ENCODE measurements around the gene PHACTR4.
"Not testable (repeated sequence)": the region's sequence is repeated elsewhere in the genome, so short reads cannot be mapped to it uniquely, and the experiment has no call there.

The PHACTR4 gene

DNA sequence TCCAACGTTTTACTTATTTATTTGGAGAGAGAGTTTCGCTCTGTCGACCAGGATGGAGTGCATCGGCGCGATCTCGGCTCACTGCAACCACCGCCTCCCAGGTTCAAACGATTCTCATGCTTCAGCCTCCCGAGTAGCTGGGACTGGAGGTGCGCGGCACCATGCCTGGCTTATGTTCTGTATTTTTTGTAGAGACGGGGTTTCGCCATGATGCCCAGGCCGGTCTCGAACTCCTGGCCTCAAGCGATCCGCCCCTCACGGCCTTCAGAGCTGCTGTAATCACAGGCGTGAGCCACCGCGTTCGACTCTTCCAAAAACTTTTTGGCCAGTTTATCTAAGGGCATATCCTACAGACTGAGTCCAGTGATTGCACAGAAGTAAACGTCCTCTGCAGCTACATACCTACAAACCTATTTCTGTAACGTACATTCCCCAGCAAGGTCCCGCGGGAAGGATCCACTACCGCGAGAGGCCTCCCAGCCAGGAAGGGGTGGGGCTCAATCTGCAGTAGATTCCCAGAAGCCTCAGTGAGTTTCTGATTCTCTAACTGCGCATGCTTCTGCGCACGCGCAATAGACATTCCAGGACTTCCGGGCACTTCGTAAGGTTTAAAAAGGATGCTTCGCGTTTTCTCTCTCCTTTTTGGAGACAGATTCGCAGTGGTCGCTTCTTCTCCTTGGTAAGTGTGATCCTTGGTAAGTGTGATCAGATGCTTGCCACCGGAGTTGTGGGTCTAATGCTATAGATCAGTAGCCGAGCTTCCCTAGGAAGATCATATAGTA is 136.1 kb downstream of the PHACTR4 start, which contains the start of gene RCC1:
Gene RCC1 (plus strand): TSS at position 638 of the 782 bp plus-strand sequence. CDS start 23,824 bp downstream, outside the sequence.
- peak; percentile 91 for DNase-seq

DNA sequence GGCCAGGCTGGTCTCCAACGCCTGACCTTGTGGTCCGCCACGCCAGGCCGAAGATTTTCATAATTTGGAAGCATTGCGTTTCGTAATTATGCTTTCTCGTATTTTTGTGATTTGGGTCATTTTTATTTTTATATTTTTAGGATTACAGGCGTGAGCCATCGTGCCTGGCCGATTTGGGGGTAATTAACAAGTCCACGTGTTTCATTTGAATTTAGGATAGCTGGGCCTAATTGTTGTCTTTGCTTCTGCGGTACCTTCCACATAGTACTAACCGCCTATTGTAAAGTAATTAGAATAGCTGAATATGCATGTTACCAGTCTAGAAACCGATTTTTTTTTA is 137.3 kb downstream of the PHACTR4 start:
- DNase-seq = no peak

DNA sequence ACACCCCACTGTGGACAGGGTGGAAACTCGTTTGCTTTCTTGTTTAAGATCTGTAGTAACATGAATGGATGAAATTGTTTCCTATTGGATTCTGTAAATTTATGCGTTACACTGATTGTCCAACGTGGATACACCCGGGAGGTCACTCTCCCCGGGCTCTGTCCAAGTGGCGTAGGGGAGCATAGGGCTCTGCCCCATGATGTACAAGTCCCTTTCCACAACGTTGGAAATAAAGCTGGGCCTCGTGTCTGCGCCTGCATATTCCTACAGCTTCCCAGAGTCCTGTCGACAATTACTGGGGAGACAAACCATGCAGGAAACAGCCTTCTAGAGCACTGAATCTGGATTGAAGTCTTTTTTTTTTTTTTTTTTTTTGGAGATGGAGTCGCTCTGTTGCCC is 137.7 kb downstream of the PHACTR4 start:
- DNase-seq = no peak

GRCh38 chr1:28507646-28508434 is 138.3 kb downstream of the PHACTR4 start:
- DNase-seq = no peak

GRCh38 chr1:28508435-28508754 is 138.9 kb downstream of the PHACTR4 start:
- DNase-seq = no peak

DNA sequence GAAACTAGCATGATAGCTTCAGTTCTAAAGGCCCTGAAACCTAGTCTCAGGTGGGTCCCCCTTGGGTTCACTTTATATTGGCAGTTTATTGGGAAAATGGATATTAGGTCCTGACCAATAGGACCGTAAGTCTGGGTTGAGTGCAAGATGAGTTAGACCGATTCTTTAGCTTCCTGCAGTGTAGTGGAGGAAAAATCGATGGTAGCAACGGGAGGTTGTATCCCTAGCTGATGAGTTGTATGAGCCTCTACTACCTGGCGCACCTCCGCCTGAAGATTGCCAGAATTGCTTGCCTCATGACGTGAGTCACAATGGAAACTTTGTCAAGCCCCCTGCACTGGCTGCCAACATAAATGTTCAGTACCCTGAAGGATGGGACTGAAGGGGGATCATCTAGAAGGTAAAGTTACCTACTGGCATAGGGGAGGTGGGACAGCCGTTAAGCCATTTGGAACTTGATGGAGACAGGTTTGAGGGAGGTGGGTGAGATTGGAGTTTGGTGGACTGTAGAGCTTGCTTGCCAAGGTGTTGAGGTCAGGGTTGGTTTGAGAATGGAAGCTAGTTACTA is 140.2 kb downstream of the PHACTR4 start:
- DNase-seq = no peak

- no peak for DNase-seq
These were observed 140.9 kb downstream of the PHACTR4 start for GRCh38 chr1:28510273-28510969.

GRCh38 chr1:28510970-28511440 is 141.5 kb downstream of the PHACTR4 start:
- DNase-seq = no peak

GRCh38 chr1:28512058-28512611 is 142.6 kb downstream of the PHACTR4 start:
- DNase-seq = no peak

DNA sequence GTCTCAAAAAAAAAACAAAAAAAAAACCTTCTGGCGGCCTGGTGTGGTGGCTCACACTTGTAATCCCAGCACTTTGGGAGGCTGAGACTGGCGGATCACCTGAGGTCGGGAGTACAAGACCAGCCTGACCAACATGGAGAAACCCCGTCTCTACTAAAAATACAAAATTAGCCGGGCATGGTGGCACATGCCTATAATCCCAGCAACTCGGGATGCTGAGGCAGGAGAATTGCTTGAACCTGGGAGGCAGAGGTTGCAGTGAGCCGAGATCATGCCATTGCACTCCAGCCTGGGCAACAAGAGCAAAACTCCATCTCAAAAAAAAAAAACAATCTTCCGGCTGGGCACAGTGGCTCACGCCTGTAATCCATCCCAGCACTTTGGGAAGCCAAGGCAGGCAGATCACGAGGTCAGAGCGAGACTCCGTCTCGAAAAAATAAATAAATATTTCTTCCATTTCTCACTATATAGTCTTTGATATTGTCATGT is 144.9 kb downstream of the PHACTR4 start:
- not testable (repeated sequence) for DNase-seq

DNA sequence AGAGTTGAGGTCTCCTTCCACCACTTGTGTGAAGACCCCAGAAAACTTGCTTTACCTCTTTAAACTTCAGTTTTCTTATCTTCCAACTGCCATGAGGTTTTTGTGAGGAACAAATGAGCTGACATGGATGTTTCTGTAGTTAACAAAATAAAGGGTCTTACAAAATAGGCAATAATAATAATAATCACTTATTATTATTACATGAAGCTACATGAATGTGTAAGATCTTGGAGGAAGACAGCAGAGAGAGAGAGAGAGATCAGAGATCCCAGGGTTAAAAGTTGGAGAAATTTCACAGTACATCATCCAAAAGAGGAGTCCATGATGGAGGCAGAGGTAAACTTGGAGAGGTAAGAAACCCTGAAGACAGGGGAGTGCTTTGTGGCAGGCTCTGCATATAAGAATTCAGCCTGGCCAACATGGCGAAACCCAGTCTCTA is 147.0 kb downstream of the PHACTR4 start:
- DNase-seq = no peak

- DNase-seq = no peak
These were observed 148.1 kb downstream of the PHACTR4 start for GRCh38 chr1:28517649-28517999.

DNA sequence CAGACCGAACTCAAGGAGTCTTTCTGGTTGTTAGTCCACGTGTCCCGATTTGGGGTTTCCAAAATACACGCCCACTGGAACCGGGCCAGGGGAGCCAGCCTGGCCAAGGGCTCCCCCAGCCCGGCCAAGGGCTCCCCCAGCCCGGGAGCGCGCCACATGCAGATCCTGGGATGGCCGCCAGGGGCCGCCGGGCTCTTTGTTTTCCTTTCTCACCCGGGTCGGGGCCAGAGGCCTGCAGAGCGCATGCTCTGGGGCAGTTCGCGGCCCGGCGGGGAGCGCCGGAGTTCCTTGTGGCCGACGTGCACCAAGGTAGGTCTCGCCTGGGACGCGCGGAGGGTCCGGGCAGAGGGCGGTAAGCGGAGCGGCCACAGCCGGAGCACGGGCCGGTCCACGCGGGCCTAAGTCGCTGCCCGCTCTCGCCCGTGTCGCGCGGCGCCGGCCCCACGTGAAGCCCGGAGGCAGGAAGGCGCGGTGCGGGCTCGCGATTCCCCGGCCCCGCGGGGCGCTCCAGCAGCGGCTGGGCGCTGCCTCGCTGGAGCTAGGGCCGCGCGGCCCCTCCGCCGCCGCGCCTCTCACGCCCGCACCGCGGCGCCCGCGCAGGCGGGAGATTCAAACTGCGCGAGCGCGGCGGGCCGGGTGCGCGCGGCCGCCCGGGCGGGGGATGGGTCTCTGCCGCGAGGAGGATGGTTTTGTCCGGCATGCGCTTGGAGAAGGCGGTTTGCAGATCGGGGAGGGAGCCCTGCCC is 148.6 kb downstream of the PHACTR4 start:
- peak; percentile 83 for DNase-seq

- DNase-seq = no peak
These were observed 149.3 kb downstream of the PHACTR4 start for GRCh38 chr1:28518745-28519341.

GRCh38 chr1:28519946-28520725 is 150.6 kb downstream of the PHACTR4 start:
- DNase-seq = no peak

GRCh38 chr1:28520796-28521195 is 151.3 kb downstream of the PHACTR4 start:
- not testable (repeated sequence) for DNase-seq

DNA sequence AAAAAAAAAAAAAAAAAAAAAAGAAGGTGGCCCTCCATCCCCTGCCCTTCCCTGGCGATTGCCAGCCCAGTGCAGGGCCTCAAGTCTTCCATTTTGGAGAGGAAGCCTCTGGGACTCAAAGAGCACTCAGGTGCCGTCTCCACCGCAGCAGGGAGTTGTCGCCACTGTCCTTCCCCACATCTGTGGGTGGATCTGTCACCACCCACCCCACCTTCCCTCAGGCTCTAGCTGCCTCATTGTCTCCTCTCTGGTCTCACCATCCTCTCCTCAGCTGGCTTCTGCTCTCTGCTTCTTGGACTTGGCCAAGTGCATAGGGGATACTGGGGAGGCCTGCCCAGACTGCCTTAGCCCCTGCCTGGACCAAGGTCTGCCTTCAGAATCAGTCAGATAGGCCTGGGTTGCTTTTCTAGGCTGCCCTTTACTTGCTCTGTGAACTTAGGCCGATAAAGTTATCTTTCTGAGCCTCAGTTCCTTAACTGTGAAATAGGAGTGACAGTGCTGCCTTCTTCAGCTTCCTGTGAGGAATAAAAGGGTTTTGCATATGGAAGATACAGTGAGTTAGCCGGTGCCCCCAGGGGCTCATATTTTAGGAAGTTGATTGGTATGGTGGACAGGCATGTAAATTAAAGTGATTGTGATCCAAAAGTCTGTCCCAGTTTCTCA is 152.1 kb downstream of the PHACTR4 start:
- DNase-seq = no peak

DNA sequence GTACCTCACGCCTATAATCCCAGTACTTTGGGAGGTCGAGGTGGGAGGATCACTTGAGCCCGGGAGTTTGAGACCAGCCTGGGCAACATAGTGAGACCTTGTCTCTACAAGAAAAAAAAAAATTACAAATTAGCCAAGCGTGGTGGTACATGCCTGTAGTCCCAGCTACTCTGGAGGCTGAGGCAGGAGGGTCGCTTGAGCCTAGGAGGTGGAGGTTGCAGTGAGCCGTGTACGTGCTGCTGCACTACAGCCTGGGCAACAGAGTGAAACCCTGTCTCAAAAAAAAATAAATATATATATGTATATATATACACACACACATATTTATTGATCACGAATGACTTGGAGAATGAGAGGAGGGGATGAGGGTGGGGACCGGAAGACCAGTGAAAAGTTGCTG is 153.0 kb downstream of the PHACTR4 start:
- DNase-seq = not testable (repeated sequence)

GRCh38 chr1:28525002-28525642 is 155.6 kb downstream of the PHACTR4 start:
- not testable (repeated sequence) for DNase-seq

DNA sequence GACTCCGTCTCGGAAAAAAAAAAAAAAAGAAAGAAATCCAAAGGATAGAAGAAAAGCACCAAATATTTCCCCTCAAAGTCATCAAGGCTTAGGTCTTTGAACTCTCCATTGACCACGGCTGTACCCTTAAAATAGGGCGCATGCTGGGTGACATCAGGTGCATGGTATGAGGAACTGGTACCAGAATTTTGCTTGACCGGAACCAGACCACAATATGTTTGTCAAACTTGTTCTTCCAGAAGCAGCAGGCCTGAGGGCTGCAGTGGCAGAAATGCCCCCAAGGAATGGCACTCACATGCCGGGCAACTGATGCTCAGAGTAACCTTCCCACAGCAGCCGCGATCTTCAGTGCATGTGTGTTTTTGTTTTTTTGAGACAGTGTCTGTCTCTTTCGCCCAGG is 157.3 kb downstream of the PHACTR4 start:
- DNase-seq = no peak

All from activated effector memory CD4-positive, alpha-beta T cell treated with Interleukin-2 at 50 U/mL for 16 hours (primary cell).